HG02981 (cell line): ENCODE results near the gene LIFR.
A peak's percentile ranks its signal among the peaks of the same experiment; 100 is the strongest.

Experiments used
- ATAC-seq: cut with Tn5 transposase; IDR thresholded peaks from one replicate; pipeline ENCODE4 v1.9.1; 2021; ENCODE audit warnings: mild to moderate bottlenecking, moderate library complexity; ENCODE audit not compliant: unreplicated experiment

The LIFR gene

GRCh38 chr5:38445374-38446028, 110.9 kb downstream of the LIFR start:
- no peak for ATAC-seq

- ATAC-seq, result no peak
Observed at GRCh38 chr5:38443390-38443789, 113.1 kb downstream of the LIFR start.

- ATAC-seq, result no peak
Observed at GRCh38 chr5:38442247-38442573, 114.2 kb downstream of the LIFR start.

GRCh38 chr5:38441453-38442246, 114.8 kb downstream of the LIFR start:
- peak; percentile 99 for ATAC-seq

- no peak for ATAC-seq
Observed at GRCh38 chr5:38438757-38439156, 117.7 kb downstream of the LIFR start.

- ATAC-seq, result no peak
Observed at GRCh38 chr5:38434966-38435705, 121.3 kb downstream of the LIFR start.

- no peak for ATAC-seq
Observed at GRCh38 chr5:38433160-38433861, 123.1 kb downstream of the LIFR start.

- ATAC-seq, result no peak
Observed at GRCh38 chr5:38431242-38431853, 125.1 kb downstream of the LIFR start.

GRCh38 chr5:38426986-38427950, 129.2 kb downstream of the LIFR start:
- ATAC-seq, result no peak

GRCh38 chr5:38426490-38426889, 130.0 kb downstream of the LIFR start:
- no peak for ATAC-seq
